Measurements from ENCODE around the gene CD4. TPM values are rescaled to one million over a fixed set of nuclear protein-coding genes. Genes with fewer than 3 reads are reported as not detected.

Gene CD4
- total RNA-seq, 6 donors from 2014 or later: 10.5 to 86.6 (median 35.6) TPM

DNA sequence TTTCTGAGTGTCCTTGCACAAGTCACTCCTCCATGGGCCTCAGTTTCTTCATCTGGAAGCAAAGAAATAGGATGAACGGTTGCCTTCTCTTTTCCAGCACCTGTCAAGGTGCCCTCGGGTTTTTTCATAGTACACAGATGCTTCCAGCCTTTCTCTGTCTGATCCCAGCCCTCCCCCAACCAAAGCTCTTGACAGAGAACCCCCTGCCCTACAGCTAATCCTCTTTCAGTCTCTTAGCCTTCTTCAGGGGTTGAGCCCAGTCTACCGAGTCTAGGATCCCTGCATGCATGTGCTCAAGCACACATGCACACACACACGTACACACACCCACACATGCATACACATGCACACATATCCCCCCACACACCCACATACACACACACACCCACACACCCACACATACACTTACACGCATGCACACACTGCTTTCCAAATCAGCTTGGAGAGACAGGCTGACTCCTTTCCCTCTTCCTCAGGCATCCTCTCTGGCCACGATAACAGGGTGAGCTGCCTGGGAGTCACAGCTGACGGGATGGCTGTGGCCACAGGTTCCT is 57.1 kb downstream of the CD4 start:
- Histone ChIP-seq H3K4me1 (peaks cover 5 to 11% (median 7%) of the 10 kb centered on the region in 4 donors), H3K4me3 (no peak overlapping the region), H3K27ac (no peak overlapping the region), H3K9me3 (no peaks in the 10 kb centered on the region), H3K36me3 (peaks cover 0 to 3% (median 0%) of the 10 kb centered on the region in 4 donors), H3K27me3 (no peaks in the 10 kb centered on the region)
- ATAC-seq (ENCODE audit: low FRiP score in 2 of 2) (no peak), DNase-seq (no peak)
- TF ChIP-seq POLR2AphosphoS5 (IDR thresholded peaks at IDR 0.05) (no peak), EP300 (IDR thresholded peaks at IDR 0.05) (no peak), POLR2A (IDR thresholded peaks at IDR 0.05) (no peak)
- TF ChIP-seq, protein P1, sequence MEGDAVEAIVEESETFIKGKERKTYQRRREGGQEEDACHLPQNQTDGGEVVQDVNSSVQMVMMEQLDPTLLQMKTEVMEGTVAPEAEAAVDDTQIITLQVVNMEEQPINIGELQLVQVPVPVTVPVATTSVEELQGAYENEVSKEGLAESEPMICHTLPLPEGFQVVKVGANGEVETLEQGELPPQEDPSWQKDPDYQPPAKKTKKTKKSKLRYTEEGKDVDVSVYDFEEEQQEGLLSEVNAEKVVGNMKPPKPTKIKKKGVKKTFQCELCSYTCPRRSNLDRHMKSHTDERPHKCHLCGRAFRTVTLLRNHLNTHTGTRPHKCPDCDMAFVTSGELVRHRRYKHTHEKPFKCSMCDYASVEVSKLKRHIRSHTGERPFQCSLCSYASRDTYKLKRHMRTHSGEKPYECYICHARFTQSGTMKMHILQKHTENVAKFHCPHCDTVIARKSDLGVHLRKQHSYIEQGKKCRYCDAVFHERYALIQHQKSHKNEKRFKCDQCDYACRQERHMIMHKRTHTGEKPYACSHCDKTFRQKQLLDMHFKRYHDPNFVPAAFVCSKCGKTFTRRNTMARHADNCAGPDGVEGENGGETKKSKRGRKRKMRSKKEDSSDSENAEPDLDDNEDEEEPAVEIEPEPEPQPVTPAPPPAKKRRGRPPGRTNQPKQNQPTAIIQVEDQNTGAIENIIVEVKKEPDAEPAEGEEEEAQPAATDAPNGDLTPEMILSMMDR (IDR thresholded peaks at IDR 0.05): no peak
- WGBS, 2 donors: 81 to 82% methylated on average over 7 of the region's 7 CpGs

DNA sequence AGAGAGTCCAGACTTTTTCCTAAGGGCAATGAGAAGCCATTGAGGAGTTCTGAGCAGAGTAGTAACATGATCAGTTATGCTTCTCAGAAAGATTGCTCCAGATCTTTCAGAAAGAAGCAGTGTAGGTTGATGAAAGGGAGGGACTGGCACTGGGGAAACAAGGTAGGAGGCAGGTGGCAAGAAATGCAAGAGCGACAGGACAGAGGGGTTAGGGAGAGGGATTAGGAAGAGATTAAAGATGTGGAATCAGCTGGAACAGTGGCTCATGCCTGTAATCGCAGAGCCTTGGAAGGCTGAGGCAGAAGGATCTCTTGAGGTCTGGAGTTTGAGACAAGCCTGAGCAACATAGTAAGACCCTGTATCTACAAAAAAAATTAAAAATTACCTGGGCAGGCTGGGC is 58.3 kb downstream of the CD4 start:
- WGBS, 2 donors: 97 to 100% methylated on average over 2 of the region's 2 CpGs
- H3K9me3 ChIP-seq: no peaks in the 10 kb centered on the region

DNA sequence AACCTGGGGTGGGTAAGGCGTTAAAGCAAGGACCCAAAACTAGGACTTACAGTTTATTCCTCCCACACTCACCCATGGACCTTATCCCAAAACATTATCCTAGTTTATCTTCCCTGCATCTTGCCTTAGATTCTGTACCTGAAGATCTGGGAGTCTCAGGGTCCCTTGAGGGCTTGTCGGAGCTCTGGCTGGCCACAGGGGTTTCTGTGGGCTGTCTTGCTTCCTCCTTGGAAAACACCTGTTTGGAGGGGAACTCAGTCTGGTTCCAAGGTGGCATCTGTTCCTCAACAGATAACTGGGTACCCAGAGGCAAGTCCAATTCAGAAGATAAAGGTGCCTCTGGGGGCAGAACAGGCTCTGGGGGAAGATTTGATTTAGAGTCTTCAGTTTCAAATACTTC is 60.1 kb downstream of the CD4 start:
- ATAC-seq (ENCODE audit: low FRiP score in 2 of 2): no peak
- 89 to 91% methylated on average over 2 of the region's 2 CpGs for WGBS, 2 donors
- Histone ChIP-seq H3K27me3 (no peaks in the 10 kb centered on the region), H3K4me1 (peaks cover 13 to 23% (median 16%) of the 10 kb centered on the region in 4 donors), H3K36me3 (peaks cover 0 to 3% (median 0%) of the 10 kb centered on the region in 4 donors), H3K9me3 (no peaks in the 10 kb centered on the region), H3K4me3 (no peak overlapping the region), H3K27ac (no peak overlapping the region)
- TF ChIP-seq EP300 (IDR thresholded peaks at IDR 0.05) (no peak), POLR2A (IDR thresholded peaks at IDR 0.05) (no peak), POLR2AphosphoS5 (IDR thresholded peaks at IDR 0.05) (no peak)
- TF ChIP-seq, protein P1 (IDR thresholded peaks at IDR 0.05): no peak
- no peak for DNase-seq

More for the DNA sequence above, 58.3 kb downstream of the CD4 start:
- Histone ChIP-seq H3K4me1 (peaks cover 5 to 12% (median 7%) of the 10 kb centered on the region in 4 donors), H3K27ac (no peak overlapping the region), H3K36me3 (peaks cover 0 to 3% (median 0%) of the 10 kb centered on the region in 4 donors), H3K27me3 (no peaks in the 10 kb centered on the region), H3K4me3 (no peak overlapping the region)
- no peak for DNase-seq
- ATAC-seq (ENCODE audit: low FRiP score in 2 of 2): no peak
- TF ChIP-seq, protein P1 (IDR thresholded peaks at IDR 0.05): no peak
- TF ChIP-seq POLR2AphosphoS5 (IDR thresholded peaks at IDR 0.05) (no peak), EP300 (IDR thresholded peaks at IDR 0.05) (no peak)

DNA sequence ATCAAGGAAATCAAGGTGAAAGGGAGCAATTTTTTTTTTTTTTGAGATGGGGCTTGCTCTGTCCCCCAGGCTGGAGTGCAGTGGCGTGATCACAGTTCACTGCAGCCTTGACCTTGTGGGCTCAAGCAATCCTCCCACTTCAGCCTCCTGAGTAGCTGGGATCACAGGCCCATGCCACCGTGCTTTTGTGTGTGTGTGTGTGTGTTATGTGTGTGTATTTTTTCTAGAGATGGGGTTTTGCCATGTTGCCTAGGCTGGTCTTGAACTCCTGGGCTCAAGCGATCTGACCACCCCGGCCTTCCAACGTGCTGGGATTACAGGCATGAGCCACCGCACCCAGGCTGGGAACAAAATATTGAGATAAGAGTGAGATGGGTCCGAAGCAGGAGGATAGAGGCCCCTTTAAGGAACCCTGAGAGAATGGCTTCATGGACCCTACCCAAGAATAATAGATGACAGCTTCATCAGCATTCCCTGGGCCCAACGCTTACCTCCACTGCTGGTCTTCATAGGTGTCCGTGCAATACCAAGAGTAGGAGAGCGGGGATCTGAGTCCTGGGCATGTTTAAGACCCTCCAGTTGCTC is 60.7 kb downstream of the CD4 start:
- 81 to 86% methylated on average over 8 to 10 of the region's 10 CpGs for WGBS, 2 donors
- H3K4me3 ChIP-seq: peak overlapping the region in 1 of 4 donors; percentile 68

More for the DNA sequence above, 60.7 kb downstream of the CD4 start:
- DNase-seq (no peak), ATAC-seq (ENCODE audit: low FRiP score in 2 of 2) (no peak)
- H3K27me3 ChIP-seq: no peaks in the 10 kb centered on the region
- TF ChIP-seq POLR2AphosphoS5 (IDR thresholded peaks at IDR 0.05): no peak
- no peak for TF ChIP-seq POLR2A (IDR thresholded peaks at IDR 0.05)
- no peak for TF ChIP-seq EP300 (IDR thresholded peaks at IDR 0.05)
- TF ChIP-seq, protein P1 (IDR thresholded peaks at IDR 0.05): no peak
- H3K9me3 ChIP-seq: no peaks in the 10 kb centered on the region
- no peak overlapping the region for H3K27ac ChIP-seq
- peaks cover 13 to 23% (median 16%) of the 10 kb centered on the region in 4 donors for H3K4me1 ChIP-seq
- peaks cover 0 to 5% (median 0%) of the 10 kb centered on the region in 4 donors for H3K36me3 ChIP-seq

All from upper lobe of left lung (tissue), 6 donors.